ENCODE data around the gene FBXO33. TPM values are rescaled to one million over a fixed set of nuclear protein-coding genes. Genes with fewer than 3 reads are reported as not detected.

Gene FBXO33
- total and polyA plus RNA-seq, 2 of the 8 experiments (the other 6 are each of a cell fraction or from before 2014, with no cell fraction given): 4.7 to 11.5 TPM

DNA sequence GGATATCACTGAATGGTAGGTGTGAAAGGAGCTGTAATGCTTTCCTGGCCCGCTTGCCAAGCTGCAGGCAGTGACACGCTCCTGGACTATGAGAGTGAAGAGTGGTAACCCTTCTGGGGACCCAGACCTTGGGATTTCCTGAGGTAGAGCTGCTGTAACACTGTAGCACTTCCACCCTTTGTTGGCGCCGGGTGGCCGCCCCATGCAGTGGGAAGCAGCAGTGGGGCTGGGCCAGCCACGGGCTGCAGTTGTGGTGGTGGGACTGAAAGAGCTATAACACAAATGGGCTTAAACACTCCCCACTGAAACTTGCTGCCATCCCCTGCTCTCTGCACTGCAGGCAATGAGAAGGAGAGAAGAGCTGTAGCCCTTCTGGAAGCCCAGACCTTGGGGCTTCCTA, 9.6 kb upstream of the FBXO33 start (continued):
- TF ChIP-seq YY1 (IDR thresholded peaks at IDR 0.05; ENCODE audit: low read depth, low read length) (no peak), SRF (IDR thresholded peaks at IDR 0.05; ENCODE audit: low read depth, low read length) (no peak), FOSL1 (IDR thresholded peaks at IDR 0.05; ENCODE audit: insufficient read depth, low read depth, low read length) (no peak), NANOG (IDR thresholded peaks at IDR 0.05; ENCODE audit: insufficient read depth, low read depth, low read length, poor library complexity, severe bottlenecking) (no peak)
- TF ChIP-seq, protein P1, sequence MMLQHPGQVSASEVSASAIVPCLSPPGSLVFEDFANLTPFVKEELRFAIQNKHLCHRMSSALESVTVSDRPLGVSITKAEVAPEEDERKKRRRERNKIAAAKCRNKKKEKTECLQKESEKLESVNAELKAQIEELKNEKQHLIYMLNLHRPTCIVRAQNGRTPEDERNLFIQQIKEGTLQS (IDR thresholded peaks at IDR 0.05; ENCODE audit: insufficient read depth, low read depth, low read length): no peak

Measured in H1 (cell line).